GM19239 (cell line): ENCODE data around the gene RGS7.
"Not testable (repeated sequence)": the region's sequence is repeated elsewhere in the genome, so short reads cannot be mapped to it uniquely, and the experiment has no call there.

ENCODE experiments used
- DNase-seq: peaks from one replicate; pipeline ENCODE4 v3.0.0; 2011; ENCODE audit warnings: low spot score; ENCODE audit not compliant: insufficient read length
- FAIRE-seq: peaks from 2 replicates; lab custom pipeline; 2011; peaks lifted over from hg19 to GRCh38; lab: Jason Lieb, UNC

The RGS7 gene

GRCh38 chr1:240883490-240883889, 473.5 kb downstream of the RGS7 start:
- FAIRE-seq, result no peak

DNA sequence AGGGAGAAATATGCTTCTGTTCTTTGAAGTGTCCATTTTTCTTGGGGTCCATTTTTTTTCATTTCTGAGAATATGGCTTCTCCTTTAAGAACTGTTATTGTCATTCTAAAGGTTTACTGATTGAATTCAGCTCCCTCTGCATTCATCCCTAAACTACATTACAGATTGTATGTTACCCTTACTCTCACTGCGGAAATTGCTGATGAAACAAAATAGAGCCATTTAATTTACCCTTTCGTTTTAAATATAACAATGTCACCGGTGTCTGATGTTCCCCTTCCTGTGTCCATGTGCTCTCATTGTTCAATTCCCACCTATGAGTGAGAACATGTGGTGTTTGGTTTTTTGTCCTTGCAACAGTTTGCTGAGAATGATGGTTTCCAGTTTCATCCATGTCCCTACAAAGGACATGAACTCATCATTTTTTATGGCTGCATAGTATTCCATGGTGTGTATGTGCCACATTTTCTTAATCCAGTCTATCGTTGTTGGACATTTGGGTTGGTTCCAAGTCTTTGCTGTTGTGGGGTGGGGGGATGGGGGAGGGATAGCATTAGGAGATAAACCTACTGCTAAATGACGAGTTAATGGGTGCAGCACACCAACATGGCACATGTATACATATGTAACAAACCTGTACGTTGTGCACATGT, 474.2 kb downstream of the RGS7 start:
- not testable (repeated sequence) for DNase-seq, FAIRE-seq

More at GRCh38 chr1:240883490-240883889, 473.5 kb downstream of the RGS7 start:
- DNase-seq, result no peak

DNA sequence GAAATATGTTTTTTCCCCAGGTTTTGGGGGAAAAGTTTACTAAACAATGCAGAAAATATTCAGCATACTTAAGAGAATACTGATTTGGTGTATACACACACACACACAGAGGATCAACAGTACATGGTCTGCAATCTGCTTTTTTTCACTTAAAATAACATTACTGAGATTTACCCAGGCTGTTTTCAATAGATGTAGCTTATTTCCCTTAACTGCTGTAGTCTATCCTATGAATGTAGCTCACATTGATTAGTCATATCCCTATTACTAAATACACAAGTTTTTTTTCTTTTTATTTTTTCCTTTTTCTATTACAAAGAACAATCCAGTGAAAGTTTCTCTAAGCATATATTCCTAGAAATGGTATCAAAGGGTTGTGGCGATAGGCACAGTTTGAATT, 478.4 kb downstream of the RGS7 start:
- no peak for DNase-seq
- FAIRE-seq, result no peak

GRCh38 chr1:240877605-240878004, 479.4 kb downstream of the RGS7 start:
- DNase-seq, result no peak
- no peak for FAIRE-seq

DNA sequence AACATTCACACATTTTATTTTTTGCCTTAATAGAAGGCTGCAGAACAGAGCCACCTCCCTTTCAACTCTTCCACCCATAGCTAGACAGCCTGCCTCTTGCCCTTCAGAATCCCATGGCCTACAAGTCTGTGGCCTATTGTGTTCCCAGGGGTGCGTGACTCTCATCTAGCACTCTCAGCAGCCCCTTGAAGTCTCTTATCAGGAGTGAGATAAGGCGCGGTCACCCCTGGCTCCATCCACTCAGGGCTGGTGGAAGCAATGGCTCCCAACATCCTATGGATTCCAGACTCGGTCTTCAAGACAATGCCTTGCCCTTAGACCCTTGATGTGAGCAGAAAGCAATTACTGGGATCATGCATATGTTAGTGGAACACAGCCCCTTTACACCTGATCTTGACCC, 480.9 kb downstream of the RGS7 start:
- DNase-seq (no peak), FAIRE-seq (no peak)

- no peak for FAIRE-seq
- no peak for DNase-seq
These were observed 487.9 kb downstream of the RGS7 start for GRCh38 chr1:240869071-240869470.

GRCh38 chr1:240866724-240867123, 490.3 kb downstream of the RGS7 start:
- FAIRE-seq (no peak), DNase-seq (no peak)

DNA sequence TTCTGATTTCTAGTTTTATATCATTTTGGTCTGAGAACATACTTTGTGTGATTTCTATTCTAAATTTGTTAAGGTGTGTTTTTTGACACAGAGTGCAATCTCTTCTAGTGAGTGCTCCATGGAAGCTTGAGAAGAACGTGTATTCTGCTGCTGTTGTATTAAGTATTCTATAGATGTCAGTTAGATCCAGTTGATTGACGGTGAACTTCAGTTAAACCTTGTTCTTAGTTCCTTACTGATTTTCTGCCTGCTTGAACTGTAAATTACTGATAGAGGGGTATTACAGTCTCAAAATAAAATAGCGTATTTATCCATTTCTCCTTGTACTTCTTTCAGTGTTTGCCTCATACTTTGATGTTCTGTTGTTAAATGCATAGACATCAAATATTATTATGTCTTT, 497.0 kb downstream of the RGS7 start:
- DNase-seq, result no peak
- FAIRE-seq, result no peak

DNA sequence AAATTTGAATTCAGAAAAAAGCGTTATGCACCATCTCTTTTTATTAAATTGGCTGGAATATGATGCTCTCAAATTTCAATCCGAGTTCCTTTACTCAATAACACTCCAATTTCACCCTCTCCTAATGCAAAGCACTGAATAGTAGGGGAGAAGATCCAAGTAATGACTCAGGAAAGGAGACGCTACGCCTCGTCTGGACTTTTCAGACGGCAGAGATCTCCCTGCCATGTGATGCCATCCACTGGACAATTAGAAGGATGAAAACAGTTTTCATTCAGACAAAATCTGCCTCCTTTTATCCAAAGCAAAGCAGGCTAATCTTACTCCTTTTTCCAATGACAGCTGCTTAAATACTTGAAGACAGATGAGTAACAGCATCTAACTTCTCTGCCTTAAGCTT, 502.6 kb downstream of the RGS7 start:
- no peak for FAIRE-seq
- DNase-seq, result no peak

DNA sequence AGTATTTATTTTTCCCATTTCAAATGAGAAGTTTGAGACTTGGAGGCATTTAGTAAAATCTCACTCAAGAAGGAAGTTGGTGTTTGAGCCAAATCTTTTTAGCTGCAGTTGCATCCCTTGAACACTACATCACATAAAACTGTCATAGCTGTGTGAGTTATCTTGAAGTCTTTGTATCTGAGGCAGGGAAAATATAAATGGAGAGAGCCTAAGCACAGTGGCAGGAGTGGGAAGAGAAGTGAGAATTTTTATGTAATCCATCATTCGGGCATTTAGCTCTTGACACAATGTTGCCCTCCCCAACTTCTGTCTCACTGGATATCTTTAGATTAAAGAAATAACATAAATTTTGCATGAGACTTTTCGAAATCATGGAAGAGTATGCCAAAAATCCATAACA, 509.7 kb downstream of the RGS7 start:
- FAIRE-seq, result no peak

DNA sequence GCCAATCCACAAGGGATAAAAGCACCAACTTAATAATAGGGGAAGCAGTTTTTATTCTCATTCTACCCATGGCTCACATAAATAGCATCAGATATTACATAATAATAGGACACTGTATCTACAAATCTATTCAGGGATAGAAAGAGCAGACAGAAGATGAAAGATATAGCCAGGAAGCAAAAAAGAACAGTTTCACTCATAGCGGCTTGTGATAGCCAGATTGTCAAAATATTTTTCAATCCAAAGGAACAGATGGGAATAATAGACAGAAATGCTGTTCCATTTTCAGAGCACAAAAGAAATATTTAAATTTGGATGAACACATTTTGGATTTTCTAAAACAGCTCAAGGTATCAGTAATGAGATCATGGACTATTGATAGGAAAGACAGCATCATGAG, 512.5 kb downstream of the RGS7 start:
- FAIRE-seq (no peak), DNase-seq (no peak)

More for the DNA sequence above, 509.7 kb downstream of the RGS7 start:
- DNase-seq, result no peak

- FAIRE-seq, result no peak
These were observed 513.2 kb downstream of the RGS7 start for GRCh38 chr1:240843798-240844197.

DNA sequence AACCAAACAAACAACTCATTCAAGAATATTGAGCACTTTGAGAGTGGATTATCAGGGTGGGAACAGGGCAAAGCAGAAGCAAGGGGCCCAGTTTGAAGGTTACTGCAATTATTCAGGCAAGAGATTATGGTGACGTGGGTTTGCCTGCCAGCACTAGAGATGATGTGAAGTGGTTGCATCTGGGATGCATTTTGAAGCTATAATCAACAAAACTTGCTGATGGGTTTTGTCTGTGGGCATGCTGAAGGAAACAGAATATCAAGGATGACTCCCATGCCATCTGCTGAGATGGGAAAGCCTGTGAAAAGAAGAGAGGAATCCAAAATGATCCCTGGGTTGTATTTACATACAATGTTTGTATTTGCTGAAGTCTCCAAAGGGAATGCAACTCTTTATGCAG, 520.7 kb downstream of the RGS7 start:
- FAIRE-seq (no peak), DNase-seq (no peak)

More at GRCh38 chr1:240843798-240844197, 513.2 kb downstream of the RGS7 start:
- no peak for DNase-seq

GRCh38 chr1:240835291-240835690, 521.7 kb downstream of the RGS7 start:
- DNase-seq (no peak), FAIRE-seq (no peak)

DNA sequence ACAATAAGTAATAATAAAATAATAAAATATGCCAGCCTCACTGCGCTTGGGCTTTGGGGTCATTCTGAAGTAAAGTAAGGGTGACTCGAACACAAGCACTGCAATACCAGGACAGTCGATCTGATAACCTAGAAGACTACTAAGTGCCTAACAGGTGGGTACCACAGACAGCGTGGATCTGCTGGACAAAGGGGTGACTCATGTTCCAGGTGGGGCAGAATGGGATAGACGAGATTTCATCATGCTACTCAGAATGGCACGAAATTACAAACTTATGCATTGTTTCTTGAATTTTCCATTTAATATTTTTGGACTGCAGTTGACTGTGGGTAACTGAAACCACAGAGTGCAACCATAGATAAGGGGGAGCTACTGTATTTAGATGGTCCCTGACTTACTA, 523.9 kb downstream of the RGS7 start:
- FAIRE-seq (no peak), DNase-seq (no peak)

- DNase-seq, result no peak
- no peak for FAIRE-seq
These were observed 525.1 kb downstream of the RGS7 start for GRCh38 chr1:240831922-240832321.

DNA sequence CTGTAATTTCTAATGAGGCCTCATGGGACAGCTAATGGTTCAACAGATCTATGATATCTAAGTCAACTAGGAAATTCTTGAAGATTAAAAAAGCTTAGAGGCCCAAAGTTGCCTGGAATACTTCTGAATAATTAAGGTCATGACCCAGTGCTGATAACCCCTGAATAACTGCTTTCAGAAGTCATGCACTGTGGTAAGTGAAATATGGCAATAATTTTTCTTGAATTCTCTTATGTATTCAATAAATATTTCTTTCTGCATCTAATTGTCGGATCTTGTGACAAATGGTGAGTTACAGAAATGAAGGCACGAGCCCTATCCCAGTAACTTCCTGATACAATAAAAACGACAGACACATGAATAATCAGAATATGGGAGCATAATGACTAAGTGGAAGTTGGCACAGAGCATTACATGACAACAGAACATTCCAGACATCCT, 525.8 kb downstream of the RGS7 start:
- FAIRE-seq (no peak), DNase-seq (no peak)

- no peak for DNase-seq
- no peak for FAIRE-seq
These were observed 527.5 kb downstream of the RGS7 start for GRCh38 chr1:240829487-240829886.

DNA sequence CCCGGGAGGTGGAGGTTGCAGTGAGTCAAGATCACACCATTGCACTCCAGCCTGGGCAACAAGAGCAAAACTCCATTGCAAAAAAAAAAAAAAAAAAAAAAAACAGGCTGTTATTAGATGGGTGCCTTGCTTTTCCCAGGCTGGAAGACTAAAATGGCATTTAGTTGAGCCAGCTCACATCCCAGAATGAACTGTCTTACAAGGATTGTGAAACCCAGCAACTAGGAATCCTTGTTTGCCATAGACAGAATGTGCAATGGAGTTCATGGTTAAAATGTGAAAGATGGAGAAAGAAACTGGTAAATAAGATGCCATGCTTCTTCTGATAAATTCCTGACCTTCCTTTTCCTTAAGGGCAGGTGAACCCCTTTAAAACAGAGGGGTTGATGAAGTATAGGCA, 529.2 kb downstream of the RGS7 start:
- FAIRE-seq, result no peak

GRCh38 chr1:240824238-240824637, 532.8 kb downstream of the RGS7 start:
- FAIRE-seq, result no peak
- DNase-seq, result no peak

More for the DNA sequence above, 529.2 kb downstream of the RGS7 start:
- DNase-seq, result no peak

- no peak for DNase-seq
- FAIRE-seq, result no peak
These were observed 533.6 kb downstream of the RGS7 start for GRCh38 chr1:240823357-240823756.

DNA sequence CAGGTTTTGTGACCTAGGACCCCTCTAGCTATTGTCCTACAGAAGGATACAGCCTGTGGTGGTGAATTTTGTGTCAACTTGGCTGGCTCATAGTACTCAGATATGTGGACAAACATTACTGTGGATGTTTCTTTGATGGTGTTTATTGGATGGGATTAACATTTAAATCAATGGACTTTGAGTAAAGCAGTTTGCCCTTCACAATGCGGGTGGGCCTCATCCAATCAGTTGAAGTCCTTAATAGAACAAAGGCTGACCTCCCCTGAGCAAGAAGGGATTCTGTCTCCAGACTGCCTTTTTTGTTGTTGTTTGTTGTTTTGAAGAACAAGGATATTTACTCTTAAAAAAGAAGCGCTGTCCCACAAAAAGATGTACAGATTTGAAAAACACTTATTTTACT, 535.1 kb downstream of the RGS7 start:
- FAIRE-seq (no peak), DNase-seq (no peak)
